ENCODE measurements around the gene NMU. TPM values are rescaled to one million over a fixed set of nuclear protein-coding genes. Genes with fewer than 3 reads are reported as not detected.
A peak's percentile ranks its signal among the peaks of the same experiment; 100 is the strongest.
"Not testable (repeated sequence)": the region's sequence is repeated elsewhere in the genome, so short reads cannot be mapped to it uniquely, and the experiment has no call there.

NMU gene
- total RNA-seq, 1 donor from 2014 or later: 2.1 TPM

DNA sequence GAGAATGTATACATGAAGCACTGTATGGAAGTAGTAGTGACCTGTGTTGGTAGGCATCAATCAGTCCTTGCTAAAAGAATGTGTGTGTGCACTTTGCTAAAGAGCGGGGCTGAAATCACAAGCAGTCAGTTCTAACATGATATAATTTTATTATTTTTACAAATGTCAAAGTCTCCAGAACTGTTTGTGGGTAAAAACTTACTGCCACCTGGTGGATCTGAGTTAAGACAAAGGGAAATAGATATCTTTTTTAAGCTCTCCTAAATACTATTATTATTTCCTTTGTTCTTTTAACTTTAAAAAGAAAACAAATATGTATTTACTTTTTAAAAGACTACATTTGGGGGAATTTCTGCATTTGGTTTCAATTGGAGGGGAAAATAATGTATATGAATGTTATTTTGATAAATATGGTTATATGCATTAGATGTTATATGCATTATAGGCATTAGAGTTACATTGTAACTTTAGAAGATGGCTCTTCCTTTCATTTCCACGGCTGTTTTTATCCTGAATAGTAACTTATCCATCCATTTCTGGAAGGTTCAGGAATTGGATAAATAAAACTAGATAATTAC, 81.6 kb downstream of the NMU start:
- no peak for ATAC-seq
- no peak overlapping the region for H3K4me3 ChIP-seq
- TF ChIP-seq, protein P1, sequence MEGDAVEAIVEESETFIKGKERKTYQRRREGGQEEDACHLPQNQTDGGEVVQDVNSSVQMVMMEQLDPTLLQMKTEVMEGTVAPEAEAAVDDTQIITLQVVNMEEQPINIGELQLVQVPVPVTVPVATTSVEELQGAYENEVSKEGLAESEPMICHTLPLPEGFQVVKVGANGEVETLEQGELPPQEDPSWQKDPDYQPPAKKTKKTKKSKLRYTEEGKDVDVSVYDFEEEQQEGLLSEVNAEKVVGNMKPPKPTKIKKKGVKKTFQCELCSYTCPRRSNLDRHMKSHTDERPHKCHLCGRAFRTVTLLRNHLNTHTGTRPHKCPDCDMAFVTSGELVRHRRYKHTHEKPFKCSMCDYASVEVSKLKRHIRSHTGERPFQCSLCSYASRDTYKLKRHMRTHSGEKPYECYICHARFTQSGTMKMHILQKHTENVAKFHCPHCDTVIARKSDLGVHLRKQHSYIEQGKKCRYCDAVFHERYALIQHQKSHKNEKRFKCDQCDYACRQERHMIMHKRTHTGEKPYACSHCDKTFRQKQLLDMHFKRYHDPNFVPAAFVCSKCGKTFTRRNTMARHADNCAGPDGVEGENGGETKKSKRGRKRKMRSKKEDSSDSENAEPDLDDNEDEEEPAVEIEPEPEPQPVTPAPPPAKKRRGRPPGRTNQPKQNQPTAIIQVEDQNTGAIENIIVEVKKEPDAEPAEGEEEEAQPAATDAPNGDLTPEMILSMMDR (IDR thresholded peaks at IDR 0.05): peak; percentile 51
- DNase-seq: no peak
- no peaks in the 10 kb centered on the region for H3K27me3 ChIP-seq
- no peaks in the 10 kb centered on the region for H3K36me3 ChIP-seq
- H3K9me3 ChIP-seq: no peaks in the 10 kb centered on the region
- H3K27ac ChIP-seq: no peak overlapping the region
- intact Hi-C loops (cut with DNase I): no loop called here
- no peaks in the 10 kb centered on the region for H3K4me1 ChIP-seq

DNA sequence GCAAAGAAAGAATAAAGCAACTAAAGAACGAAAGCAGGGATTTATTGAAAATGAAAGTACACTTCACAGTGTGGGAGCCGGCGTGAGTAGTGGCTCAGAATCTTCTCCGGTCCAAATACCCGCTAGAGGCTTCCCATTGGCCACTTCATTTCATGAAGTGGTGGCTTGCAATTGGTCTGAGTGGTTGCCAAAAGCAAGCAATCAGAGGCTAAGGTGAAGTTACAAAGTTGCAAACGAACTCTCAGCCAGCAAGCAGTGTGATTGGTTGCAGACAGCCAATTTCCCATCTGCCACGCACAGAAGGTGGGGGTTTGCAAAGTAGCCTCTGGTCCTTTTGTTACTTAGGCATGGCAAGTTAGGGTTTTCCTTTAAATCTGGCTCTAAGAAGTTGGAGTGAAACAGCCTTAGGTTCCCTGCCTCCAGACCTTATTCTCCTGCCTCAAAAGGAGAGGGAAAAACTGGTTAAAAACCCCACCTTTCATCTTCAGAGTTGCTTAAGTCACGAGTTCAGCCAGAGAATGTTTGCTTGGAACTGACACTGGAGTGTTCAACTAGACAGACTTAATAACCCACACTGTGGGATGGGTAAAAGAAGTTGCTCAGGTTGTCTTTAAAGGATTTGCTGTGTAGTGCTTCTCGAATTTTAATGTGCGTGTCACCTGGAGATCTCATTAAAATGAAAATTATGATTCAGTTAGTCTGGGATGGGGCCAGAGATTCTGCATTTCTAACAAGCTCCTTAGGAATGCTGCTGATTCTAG, 82.5 kb downstream of the NMU start:
- ATAC-seq: peak; percentile 87
- Histone ChIP-seq H3K9me3 (no peaks in the 10 kb centered on the region), H3K4me3 (peak overlapping the region; percentile 36), H3K27ac (no peak overlapping the region), H3K27me3 (no peaks in the 10 kb centered on the region), H3K4me1 (no peaks in the 10 kb centered on the region), H3K36me3 (no peaks in the 10 kb centered on the region)
- no peak for DNase-seq
- TF ChIP-seq, protein P1 (IDR thresholded peaks at IDR 0.05): no peak
- intact Hi-C loops (cut with DNase I): no loop called here

DNA sequence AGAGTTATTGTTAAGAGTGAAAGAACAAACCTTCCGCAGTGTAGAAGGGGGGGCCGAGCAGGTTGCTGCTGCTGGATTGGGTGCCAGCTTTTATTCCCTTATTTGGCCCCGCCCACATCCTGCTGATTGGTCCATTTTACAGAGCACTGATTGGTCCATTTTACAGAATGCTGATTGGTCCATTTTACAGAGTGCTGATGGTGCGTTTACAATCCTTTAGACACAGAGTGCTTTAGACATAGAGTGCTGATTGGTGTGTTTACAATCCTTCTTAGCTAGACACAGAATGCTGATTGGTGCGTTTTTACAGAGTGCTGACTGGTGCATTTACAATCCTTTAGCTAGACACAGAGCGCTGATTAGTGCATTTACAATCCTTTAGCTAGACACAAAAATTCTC, 84.1 kb downstream of the NMU start:
- DNase-seq; H3K36me3 ChIP-seq; H3K4me3 ChIP-seq; H3K27me3 ChIP-seq; H3K9me3 ChIP-seq; intact Hi-C loops (cut with DNase I); ATAC-seq; H3K4me1 ChIP-seq; H3K27ac ChIP-seq: not testable (repeated sequence)

DNA sequence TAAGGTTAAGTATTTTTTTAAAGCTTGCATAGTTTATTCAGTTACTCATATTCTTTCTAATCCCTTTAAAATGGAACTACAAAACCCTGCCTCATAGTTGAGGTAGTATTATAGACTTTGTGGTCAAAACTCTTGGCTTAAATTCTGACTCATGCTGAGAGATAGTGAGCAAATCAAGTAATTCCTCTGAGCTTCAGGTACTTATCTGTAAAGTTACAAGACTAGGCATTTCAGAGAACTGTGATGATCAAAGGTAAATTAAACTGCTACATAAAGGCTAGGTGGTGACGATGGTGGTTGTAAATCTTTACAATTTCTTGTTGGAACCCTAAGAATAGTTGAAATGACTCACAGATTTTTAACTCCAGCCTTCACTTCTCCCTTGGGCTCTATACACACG, 86.2 kb downstream of the NMU start:
- ATAC-seq (no peak), DNase-seq (no peak)
- intact Hi-C loops (cut with DNase I): no loop called here
- Histone ChIP-seq H3K27ac (no peak overlapping the region), H3K4me3 (no peak overlapping the region), H3K27me3 (no peaks in the 10 kb centered on the region), H3K36me3 (no peaks in the 10 kb centered on the region), H3K9me3 (no peaks in the 10 kb centered on the region), H3K4me1 (peaks cover 8% of the 10 kb centered on the region)
- TF ChIP-seq, protein P1 (IDR thresholded peaks at IDR 0.05): no peak

DNA sequence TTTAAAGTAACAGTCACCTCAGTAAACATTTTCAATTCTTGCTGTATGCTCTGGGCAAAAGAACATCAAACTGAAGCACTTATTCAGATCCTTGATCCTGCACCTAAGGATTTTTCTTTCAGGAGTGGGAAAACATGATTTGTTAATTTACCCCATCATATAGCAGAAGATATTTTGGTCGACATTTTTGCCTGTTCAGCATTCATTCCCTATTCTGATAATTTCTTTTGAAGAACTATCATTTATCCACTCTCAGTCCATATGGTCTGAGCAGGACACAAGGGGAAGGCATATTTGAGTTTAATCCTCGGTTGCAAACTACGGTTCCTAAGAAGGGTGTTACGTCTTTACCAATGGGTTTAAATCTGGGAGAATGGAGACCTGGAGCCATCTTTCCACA, 88.2 kb downstream of the NMU start:
- no peaks in the 10 kb centered on the region for H3K9me3 ChIP-seq
- H3K4me1 ChIP-seq: peaks cover 13% of the 10 kb centered on the region
- DNase-seq: no peak
- no peaks in the 10 kb centered on the region for H3K27me3 ChIP-seq
- TF ChIP-seq, protein P1 (IDR thresholded peaks at IDR 0.05): no peak
- ATAC-seq: no peak
- no peaks in the 10 kb centered on the region for H3K36me3 ChIP-seq
- peak overlapping the region; percentile 94 for H3K27ac ChIP-seq
- intact Hi-C loops (cut with DNase I): no loop called here
- H3K4me3 ChIP-seq: peak overlapping the region; percentile 92

DNA sequence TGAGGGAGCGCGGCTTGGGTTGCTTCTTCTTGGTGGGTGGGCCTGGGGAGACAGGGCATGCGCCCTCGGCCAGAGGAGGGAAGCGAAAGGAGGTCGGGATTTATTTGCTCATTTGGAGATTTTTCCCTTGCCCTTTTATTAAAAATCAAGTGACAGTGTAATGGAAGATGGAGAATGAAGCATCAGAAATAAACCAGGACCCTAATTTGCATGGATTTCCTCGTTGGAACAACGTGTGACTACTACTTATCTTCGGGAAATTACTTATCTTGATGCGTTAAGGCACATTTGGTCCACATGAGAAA, 88.7 kb downstream of the NMU start:
- peak overlapping the region; percentile 92 for H3K4me3 ChIP-seq
- no peaks in the 10 kb centered on the region for H3K27me3 ChIP-seq
- TF ChIP-seq, protein P1 (IDR thresholded peaks at IDR 0.05): no peak
- no peaks in the 10 kb centered on the region for H3K36me3 ChIP-seq
- no peaks in the 10 kb centered on the region for H3K9me3 ChIP-seq
- H3K4me1 ChIP-seq: peaks cover 13% of the 10 kb centered on the region
- intact Hi-C loops (cut with DNase I): no loop called here
- ATAC-seq (no peak), DNase-seq (no peak)
- peak overlapping the region; percentile 94 for H3K27ac ChIP-seq

Measured in upper lobe of right lung (tissue), 1 donor.